Right ventricle myocardium inferior (tissue), 1 donor: Measurements from ENCODE around the gene TMEM229B. TPM values are rescaled to one million over a fixed set of nuclear protein-coding genes. Genes with fewer than 3 reads are reported as not detected.

Experiments
- ATAC-seq: fragments of 200-7000 bp; cut with Tn5 transposase; one replicate; pipeline ENCODE4 v1.9.1; 2020; ENCODE audit warnings: mild to moderate bottlenecking, moderate library complexity
- DNase-seq: peaks from one replicate; pipeline ENCODE4 v3.0.0; 2021; ENCODE audit errors: missing footprints
- intact Hi-C: fragments of 100-400 bp; cut with DNase I; formaldehyde crosslinking; loops from one replicate; pipeline ENCODE4 v1.11.0; 2022
- long read RNA-seq: library from polyadenylated mRNA; unstranded; transcript quantifications from one replicate; pipeline ENCODE4 v2.0.0, GENCODE V29; 2021
- total RNA-seq: library from RNA; stranded (reverse); fragmentation: NEBNext Ultra II Directional; extraction: Animal tissue kit (Norgen Biotek cat#: 25700); gene quantifications from one replicate; pipeline ENCODE4 v1.2.1, GENCODE V29; 2021
- donor health status: DM: no; HTN: yes; CAD: no; lungs with severe emphysema.

The TMEM229B gene
- total RNA-seq: 4.2 TPM
- long read RNA-seq, full-length matches to known transcripts: 2 of 2 reads
- long read RNA-seq, partial matches to known transcripts: 0 of 2 reads
- long read RNA-seq, other reads (novel, unspliced or antisense): 0 of 2 reads

- DNase-seq: peak; percentile 70
- no peak for ATAC-seq
- intact Hi-C loops: loop anchor here (5.0 kb wide), 1 partner anchor 41 kb away; no protein-coding TSS in a partner anchor
These were observed at the start of gene TMEM229B for GRCh38 chr14:67487937-67488893. TMEM229B (minus strand) TSS chr14:67488721; CDS start chr14:67473923, 14,798 bp downstream.

DNA sequence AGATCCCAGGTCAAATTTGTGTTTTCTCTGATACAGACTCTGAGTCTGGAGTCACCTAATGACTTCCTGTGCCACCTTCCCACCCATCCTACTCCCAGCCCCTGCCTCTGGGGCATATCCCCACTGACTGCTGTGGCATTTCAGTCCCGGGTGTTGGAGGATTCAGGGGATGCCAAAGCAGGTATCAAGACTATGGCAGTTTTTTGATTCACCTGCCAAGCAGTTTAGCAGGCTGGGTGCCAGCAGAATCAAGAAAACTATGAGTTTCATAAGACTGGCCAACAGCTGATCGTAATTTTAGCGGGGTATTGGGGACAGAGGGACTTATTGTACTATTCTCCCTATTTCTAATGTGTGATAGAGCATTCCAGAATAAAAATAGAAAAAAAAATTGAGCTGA is 49.2 kb upstream of the TMEM229B start:
- intact Hi-C loops: no loop called here
- DNase-seq (no peak), ATAC-seq (no peak)

GRCh38 chr14:67536087-67536486 is 47.6 kb upstream of the TMEM229B start:
- DNase-seq: no peak

GRCh38 chr14:67533754-67534085 is 45.2 kb upstream of the TMEM229B start:
- ATAC-seq (no peak), DNase-seq (no peak)
- intact Hi-C loops: no loop called here

More at GRCh38 chr14:67536087-67536486, 47.6 kb upstream of the TMEM229B start:
- ATAC-seq: no peak
- intact Hi-C loops: no loop called here

- DNase-seq (peak; percentile 87), ATAC-seq (peak; percentile 98)
- intact Hi-C loops: no loop called here
These were observed 44.7 kb upstream of the TMEM229B start, which contains the start of gene PLEKHH1 for GRCh38 chr14:67532998-67533753. PLEKHH1 (plus strand) TSS chr14:67533290; CDS start chr14:67541868, 8,578 bp downstream.

- DNase-seq (no peak), ATAC-seq (no peak)
- intact Hi-C loops: no loop called here
These were observed 44.1 kb upstream of the TMEM229B start for GRCh38 chr14:67532606-67532997.

- intact Hi-C loops: loop anchor here (5.0 kb wide), 1 partner anchor 42 kb away; no protein-coding TSS in a partner anchor
- ATAC-seq: no peak
- no peak for DNase-seq
These were observed 41.7 kb upstream of the TMEM229B start for GRCh38 chr14:67529947-67530935.

DNA sequence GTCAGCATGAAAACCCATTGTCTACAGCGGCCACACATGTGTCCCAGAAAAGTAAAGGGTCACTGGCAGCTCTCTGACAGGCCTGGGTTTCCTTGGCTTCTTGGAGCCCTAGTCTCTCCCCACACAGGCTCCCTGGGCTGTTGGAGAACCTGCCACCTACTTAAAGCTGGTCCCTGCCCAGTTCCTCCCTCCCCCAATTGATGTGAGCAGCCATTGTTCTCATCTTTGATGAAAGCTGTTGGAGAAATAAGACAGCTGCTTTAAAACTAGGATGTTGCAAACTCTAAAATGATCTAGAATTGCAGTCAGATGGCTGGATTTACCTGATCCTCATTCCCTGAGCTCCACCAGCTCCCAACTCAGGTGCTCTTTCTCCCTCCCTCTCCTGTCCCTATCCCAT is 39.8 kb upstream of the TMEM229B start:
- intact Hi-C loops: loop anchor here (5.0 kb wide), 1 partner anchor 44 kb away; no protein-coding TSS in a partner anchor

GRCh38 chr14:67527756-67528155 is 39.2 kb upstream of the TMEM229B start:
- intact Hi-C loops: loop anchor here (5.0 kb wide), 1 partner anchor 45 kb away; no protein-coding TSS in a partner anchor
- ATAC-seq (no peak), DNase-seq (no peak)

More for the DNA sequence above, 39.8 kb upstream of the TMEM229B start:
- ATAC-seq (no peak), DNase-seq (no peak)

DNA sequence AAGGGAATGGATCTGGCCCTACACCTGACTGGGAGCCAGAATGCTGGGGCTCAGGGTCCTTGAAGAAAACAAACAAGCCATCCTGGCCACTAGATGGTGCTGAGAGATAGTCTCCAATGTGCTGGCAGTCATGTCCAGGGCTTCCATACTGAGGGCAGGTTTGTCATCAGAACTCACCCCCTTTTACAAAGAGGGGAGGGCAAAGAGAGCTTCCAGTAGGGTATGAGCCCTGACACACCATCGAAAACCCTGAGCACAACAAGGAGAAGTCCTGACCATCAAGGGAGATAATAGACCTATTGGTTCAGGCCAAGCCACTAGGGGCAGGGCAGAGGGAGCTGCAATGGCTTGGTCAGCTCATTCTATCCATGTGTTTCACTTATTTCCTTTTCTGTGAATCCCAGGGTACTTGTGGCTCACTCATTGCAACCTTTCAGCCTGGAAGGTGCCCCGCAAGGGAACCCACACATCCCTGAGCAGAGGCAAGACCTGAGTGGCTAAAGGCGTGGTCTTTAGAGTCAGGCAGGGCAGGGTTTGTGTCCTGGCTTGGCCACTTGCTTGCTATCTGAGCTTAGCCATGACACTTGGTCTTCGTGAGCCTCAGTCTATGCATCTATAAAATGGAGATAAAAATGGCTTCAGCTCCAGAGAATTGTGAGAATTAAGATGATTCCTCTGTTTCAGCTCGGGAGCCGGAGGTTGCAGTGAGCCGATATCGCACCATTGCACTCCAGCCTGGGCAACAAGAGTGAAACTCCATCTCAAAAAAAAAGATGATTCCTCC is 38.3 kb upstream of the TMEM229B start:
- intact Hi-C loops: loop anchor here (5.0 kb wide), 1 partner anchor 45 kb away; no protein-coding TSS in a partner anchor
- DNase-seq (no peak), ATAC-seq (peak; percentile 61)

DNA sequence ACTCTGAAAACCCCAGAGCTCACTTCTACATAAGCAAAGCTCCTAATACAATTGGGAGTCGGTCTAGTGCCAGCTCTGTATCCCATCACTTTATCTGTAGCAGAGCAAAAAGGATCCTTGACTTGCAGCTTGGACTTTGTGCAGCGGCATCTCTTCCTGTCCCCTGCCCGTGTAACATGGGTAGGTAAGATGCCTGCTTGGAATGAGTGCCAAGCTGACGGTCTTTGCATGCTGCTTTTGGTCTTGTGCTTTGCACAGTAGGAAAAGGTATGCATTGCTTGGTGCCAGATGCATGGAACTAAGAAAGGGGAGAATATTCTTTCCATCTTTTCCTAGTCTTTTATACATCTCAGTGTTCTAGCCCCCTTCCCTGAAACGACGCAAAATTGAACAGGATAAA is 37.7 kb upstream of the TMEM229B start:
- DNase-seq (no peak), ATAC-seq (no peak)
- intact Hi-C loops: loop anchor here (5.0 kb wide), 1 partner anchor 46 kb away; no protein-coding TSS in a partner anchor

DNA sequence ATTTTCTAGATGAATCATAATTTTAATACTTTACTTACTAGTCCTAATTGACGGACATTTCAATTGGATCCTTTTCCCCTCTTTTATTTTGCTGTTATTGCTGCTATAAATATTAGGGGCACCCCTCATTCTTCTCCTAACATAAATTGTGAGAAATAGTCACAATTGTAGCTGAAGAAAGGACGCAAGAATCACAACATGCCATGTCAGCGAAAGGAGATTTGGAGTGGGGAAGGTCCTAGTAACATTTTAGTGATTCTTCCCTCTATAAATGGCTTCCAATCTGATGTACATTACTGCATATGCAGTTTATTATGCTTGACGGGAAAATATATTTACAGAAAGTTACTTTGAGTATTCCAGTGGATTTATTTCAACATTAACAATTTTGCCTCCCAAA is 36.9 kb upstream of the TMEM229B start:
- ATAC-seq (no peak), DNase-seq (no peak)
- intact Hi-C loops: loop anchor here (5.0 kb wide), 1 partner anchor 47 kb away; no protein-coding TSS in a partner anchor

GRCh38 chr14:67524634-67524963 is 36.1 kb upstream of the TMEM229B start:
- ATAC-seq (no peak), DNase-seq (no peak)
- intact Hi-C loops: no loop called here

- DNase-seq: no peak
- ATAC-seq: no peak
- intact Hi-C loops: no loop called here
These were observed 35.5 kb upstream of the TMEM229B start for GRCh38 chr14:67523764-67524633.

GRCh38 chr14:67522270-67522669 is 33.7 kb upstream of the TMEM229B start:
- intact Hi-C loops: no loop called here
- ATAC-seq (peak; percentile 45), DNase-seq (no peak)

- no peak for DNase-seq
- ATAC-seq: no peak
- intact Hi-C loops: no loop called here
These were observed 32.0 kb upstream of the TMEM229B start for GRCh38 chr14:67520482-67520881.
